Measurements from ENCODE around the gene TARS1. TPM values are rescaled to one million over a fixed set of nuclear protein-coding genes. Genes with fewer than 3 reads are reported as not detected.

The TARS1 gene
- total RNA-seq, 1 experiment from 2014 or later: 201 TPM

GRCh38 chr5:33501899-33502298 lies 61.1 kb downstream of the TARS1 start:
- H3K27ac Mint-ChIP-seq (ENCODE audit: unreplicated experiment): no peak overlapping the region

GRCh38 chr5:33504570-33504969 lies 63.8 kb downstream of the TARS1 start:
- Mint-ChIP-seq H3K4me3 (ENCODE audit: low read depth, unreplicated experiment) (no peak overlapping the region), H3K9me3 (ENCODE audit: low read depth, unreplicated experiment) (no peaks in the 10 kb centered on the region), H3K27me3 (ENCODE audit: unreplicated experiment) (no peaks in the 10 kb centered on the region), H3K27ac (ENCODE audit: unreplicated experiment) (no peak overlapping the region), H3K36me3 (ENCODE audit: insufficient read depth, unreplicated experiment) (no peaks in the 10 kb centered on the region), H3K4me1 (ENCODE audit: low read depth, unreplicated experiment) (no peaks in the 10 kb centered on the region)
- BruUV-seq (replicated peaks): no TSS peak
- intact Hi-C loops (cut with micrococcal nuclease; ENCODE audit: unreplicated experiment): no loop called here
- TF ChIP-seq CTCF (IDR thresholded peaks at IDR 0.05; ENCODE audit: unreplicated experiment): no peak
- CTCF ChIA-PET: no interaction called here
- DNase-seq: no peak

More at GRCh38 chr5:33501899-33502298, 61.1 kb downstream of the TARS1 start:
- intact Hi-C loops (cut with micrococcal nuclease; ENCODE audit: unreplicated experiment): no loop called here
- no TSS peak for BruUV-seq (replicated peaks)
- no peak for DNase-seq
- CTCF ChIA-PET: no interaction called here
- H3K9me3 Mint-ChIP-seq (ENCODE audit: low read depth, unreplicated experiment): no peaks in the 10 kb centered on the region
- no peak for TF ChIP-seq CTCF (IDR thresholded peaks at IDR 0.05; ENCODE audit: unreplicated experiment)
- H3K36me3 Mint-ChIP-seq (ENCODE audit: insufficient read depth, unreplicated experiment): no peaks in the 10 kb centered on the region
- no peaks in the 10 kb centered on the region for H3K4me1 Mint-ChIP-seq (ENCODE audit: low read depth, unreplicated experiment)
- no peaks in the 10 kb centered on the region for H3K27me3 Mint-ChIP-seq (ENCODE audit: unreplicated experiment)
- H3K4me3 Mint-ChIP-seq (ENCODE audit: low read depth, unreplicated experiment): no peak overlapping the region

DNA sequence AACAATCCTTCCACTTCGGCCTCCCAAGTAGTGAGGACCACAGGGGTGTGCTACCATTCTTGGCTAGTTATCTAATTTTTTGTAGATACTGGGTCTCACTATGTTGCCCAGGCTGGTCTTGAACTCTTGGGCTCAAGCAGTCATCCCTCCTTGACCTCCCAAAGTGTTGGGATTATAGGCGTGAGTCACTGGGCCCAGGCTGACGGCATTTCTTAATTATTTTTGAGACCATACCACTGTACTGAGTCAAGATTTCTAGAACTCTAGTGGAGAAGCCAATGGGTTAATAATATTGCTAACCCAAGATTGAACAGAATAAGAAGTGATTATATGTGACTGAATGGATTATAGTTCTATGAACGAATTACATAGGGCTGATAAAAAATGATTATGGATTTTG lies 66.7 kb downstream of the TARS1 start:
- H3K36me3 Mint-ChIP-seq (ENCODE audit: insufficient read depth, unreplicated experiment): no peaks in the 10 kb centered on the region
- no peaks in the 10 kb centered on the region for H3K27me3 Mint-ChIP-seq (ENCODE audit: unreplicated experiment)
- H3K4me3 Mint-ChIP-seq (ENCODE audit: low read depth, unreplicated experiment): no peak overlapping the region
- no TSS peak for BruUV-seq (replicated peaks)
- intact Hi-C loops (cut with micrococcal nuclease; ENCODE audit: unreplicated experiment): no loop called here
- no peak for DNase-seq
- H3K4me1 Mint-ChIP-seq (ENCODE audit: low read depth, unreplicated experiment): no peaks in the 10 kb centered on the region
- no peak overlapping the region for H3K27ac Mint-ChIP-seq (ENCODE audit: unreplicated experiment)
- H3K9me3 Mint-ChIP-seq (ENCODE audit: low read depth, unreplicated experiment): no peaks in the 10 kb centered on the region
- TF ChIP-seq CTCF (IDR thresholded peaks at IDR 0.05; ENCODE audit: unreplicated experiment): no peak
- CTCF ChIA-PET: no interaction called here

DNA sequence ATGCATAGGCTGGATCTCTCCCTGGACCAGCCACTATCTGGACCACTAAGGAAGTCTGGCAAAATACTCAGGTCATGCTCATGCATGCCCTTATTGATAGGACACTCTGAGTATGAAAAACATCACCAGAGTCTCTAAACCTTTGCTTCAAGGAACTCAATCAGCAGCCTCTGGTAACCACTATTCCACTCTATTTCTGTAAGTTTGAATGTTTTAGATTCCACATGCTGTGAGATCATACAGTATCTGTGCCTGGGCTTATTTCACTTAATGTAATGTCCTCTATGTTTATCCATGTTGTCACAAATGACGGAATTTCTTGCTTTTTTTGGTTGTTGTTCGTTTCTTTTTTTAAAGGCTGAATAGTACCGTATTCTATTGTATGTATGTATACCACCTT lies 68.3 kb downstream of the TARS1 start:
- no peaks in the 10 kb centered on the region for H3K27me3 Mint-ChIP-seq (ENCODE audit: unreplicated experiment)
- DNase-seq: no peak
- BruUV-seq (replicated peaks): no TSS peak
- CTCF ChIA-PET: no interaction called here
- H3K4me1 Mint-ChIP-seq (ENCODE audit: low read depth, unreplicated experiment): no peaks in the 10 kb centered on the region
- TF ChIP-seq CTCF (IDR thresholded peaks at IDR 0.05; ENCODE audit: unreplicated experiment): no peak
- H3K4me3 Mint-ChIP-seq (ENCODE audit: low read depth, unreplicated experiment): no peak overlapping the region
- peaks cover under 1% of the 10 kb centered on the region for H3K9me3 Mint-ChIP-seq (ENCODE audit: low read depth, unreplicated experiment)
- H3K27ac Mint-ChIP-seq (ENCODE audit: unreplicated experiment): no peak overlapping the region
- intact Hi-C loops (cut with micrococcal nuclease; ENCODE audit: unreplicated experiment): no loop called here
- no peaks in the 10 kb centered on the region for H3K36me3 Mint-ChIP-seq (ENCODE audit: insufficient read depth, unreplicated experiment)
